ENCODE results near the gene MIXL1. TPM values are rescaled to one million over a fixed set of nuclear protein-coding genes. Genes with fewer than 3 reads are reported as not detected.

Gene MIXL1
- total and polyA plus RNA-seq, 2 experiments from 2014 or later = not detected

DNA sequence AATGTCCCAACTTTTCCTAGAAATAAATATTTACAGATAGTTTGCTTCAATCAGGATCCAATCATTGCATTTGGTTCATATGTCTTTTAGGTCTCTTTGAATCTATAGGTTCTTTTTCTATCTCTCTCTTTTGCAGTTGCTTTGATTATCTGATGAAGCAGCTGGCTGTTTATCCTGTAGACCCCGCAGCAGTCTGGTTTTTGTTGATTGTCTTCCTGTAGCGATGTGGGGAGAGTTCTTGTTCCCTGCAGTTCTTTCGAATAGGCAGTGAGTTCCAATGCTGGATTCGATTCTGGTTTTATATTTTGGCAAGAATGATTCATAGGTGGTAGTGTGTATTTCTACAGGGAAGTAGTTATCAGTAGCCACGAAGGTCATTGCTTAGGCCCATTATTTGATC is 7.4 kb upstream of the MIXL1 start:
- WGBS, 2 experiments (ENCODE audit: low coverage in 1 of 2, low lambda C conversion rate in 2 of 2, missing lambda C conversion rate in 2 of 2) = 69 to 73% methylated on average over 5 of the region's 5 CpGs
- H2AFZ ChIP-seq = no peak overlapping the region
- no peaks in the 10 kb centered on the region for H3K27me3 ChIP-seq (replicated peaks; ENCODE audit: insufficient read depth)
- no peaks in the 10 kb centered on the region for H3F3A ChIP-seq (ENCODE audit: insufficient read depth)
- H3K79me2 ChIP-seq (ENCODE audit: insufficient read depth) = no peaks in the 10 kb centered on the region
- H3K9me2 ChIP-seq (ENCODE audit: insufficient read depth) = no peaks in the 10 kb centered on the region
- no peaks in the 10 kb centered on the region for H3K4me1 ChIP-seq (ENCODE audit: insufficient read depth)
- H3K9ac ChIP-seq = no peak overlapping the region
- TF ChIP-seq EZH2phosphoT487 (IDR thresholded peaks at IDR 0.05; ENCODE audit: insufficient read depth, low read depth) = no peak
- no peak for TF ChIP-seq EZH2 (IDR thresholded peaks at IDR 0.05; ENCODE audit: insufficient read depth, poor library complexity, severe bottlenecking)
- no peaks in the 10 kb centered on the region for H4K20me1 ChIP-seq (ENCODE audit: insufficient read depth)
- no peak overlapping the region for H3K4me2 ChIP-seq (ENCODE audit: unreplicated experiment)
- H3K27ac ChIP-seq = no peak overlapping the region
- in situ Hi-C loops (cut with MboI) = no loop called here
- DNase-seq = no peak
- no peaks in the 10 kb centered on the region for H3K36me3 ChIP-seq (ENCODE audit: low read depth)
- no peak overlapping the region for H3K4me3 ChIP-seq
- no peaks in the 10 kb centered on the region for H3K9me3 ChIP-seq (ENCODE audit: low read depth)

DNA sequence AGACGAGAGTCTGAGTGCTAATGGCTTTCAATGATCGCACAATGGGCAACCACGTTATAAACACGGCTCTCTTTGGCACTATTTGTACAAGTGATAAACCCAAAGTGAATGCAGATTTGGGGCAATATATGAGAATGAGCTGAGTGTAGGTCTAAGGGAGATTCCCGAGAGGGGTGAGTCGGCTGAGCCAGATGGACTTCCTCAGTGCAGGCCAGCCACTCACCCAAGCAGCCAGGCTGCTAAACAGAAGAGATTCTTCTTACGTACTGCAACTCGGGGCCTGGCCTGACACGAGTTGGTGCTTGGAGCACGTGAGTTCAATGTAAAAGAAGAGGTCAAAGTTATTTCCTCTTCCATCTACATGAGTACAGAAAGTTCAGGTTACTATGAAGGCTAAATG is 6.2 kb upstream of the MIXL1 start:
- Histone ChIP-seq H3K27me3 (replicated peaks; ENCODE audit: insufficient read depth) (no peaks in the 10 kb centered on the region), H3K36me3 (ENCODE audit: low read depth) (no peaks in the 10 kb centered on the region), H3K79me2 (ENCODE audit: insufficient read depth) (no peaks in the 10 kb centered on the region), H3K4me1 (ENCODE audit: insufficient read depth) (no peaks in the 10 kb centered on the region), H4K20me1 (ENCODE audit: insufficient read depth) (no peaks in the 10 kb centered on the region), H3F3A (ENCODE audit: insufficient read depth) (no peaks in the 10 kb centered on the region), H3K27ac (no peak overlapping the region), H3K4me3 (no peak overlapping the region), H3K4me2 (ENCODE audit: unreplicated experiment) (no peak overlapping the region), H3K9ac (no peak overlapping the region), H3K9me2 (ENCODE audit: insufficient read depth) (no peaks in the 10 kb centered on the region), H2AFZ (no peak overlapping the region), H3K9me3 (ENCODE audit: low read depth) (no peaks in the 10 kb centered on the region)
- in situ Hi-C loops (cut with MboI) = no loop called here
- WGBS, 2 experiments (ENCODE audit: low coverage in 1 of 2, low lambda C conversion rate in 2 of 2, missing lambda C conversion rate in 2 of 2) = 44 to 47% methylated on average over 10 of the region's 10 CpGs
- no peak for DNase-seq
- TF ChIP-seq EZH2 (IDR thresholded peaks at IDR 0.05; ENCODE audit: insufficient read depth, poor library complexity, severe bottlenecking) (no peak), EZH2phosphoT487 (IDR thresholded peaks at IDR 0.05; ENCODE audit: insufficient read depth, low read depth) (no peak)

DNA sequence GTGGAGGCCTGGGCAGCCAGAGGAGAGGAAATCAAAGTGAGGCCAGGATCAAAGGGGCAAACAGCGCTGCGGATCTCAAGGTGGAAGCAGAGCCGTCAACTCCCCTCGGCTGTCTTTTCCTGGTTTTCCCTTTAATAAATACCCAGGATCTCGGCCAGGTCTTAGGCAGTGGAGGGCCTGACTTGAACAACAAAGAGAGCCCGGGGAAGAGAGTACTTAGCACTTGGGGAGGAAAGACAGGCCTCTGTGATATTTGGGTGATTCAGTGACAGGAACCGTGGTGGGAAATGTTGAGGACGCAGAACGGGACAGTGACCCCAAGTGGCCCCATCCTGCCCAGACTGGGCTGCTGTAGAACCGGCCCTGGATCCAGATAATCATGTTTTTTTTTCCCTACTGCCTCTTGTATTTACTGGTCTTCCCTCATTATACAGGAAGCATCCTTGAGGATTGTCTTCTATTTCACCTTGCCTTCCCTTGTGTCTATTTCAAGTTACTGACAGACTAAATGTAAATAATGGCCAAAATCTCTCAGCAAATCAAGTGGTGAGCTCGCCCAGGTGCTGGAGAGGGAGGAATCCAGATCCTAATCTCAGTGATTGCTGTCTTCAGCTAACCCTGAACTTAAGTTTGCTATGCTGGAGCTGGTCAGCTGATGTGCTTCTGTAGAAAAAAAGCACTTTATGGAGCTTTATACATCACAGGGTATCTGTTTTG is 2.8 kb upstream of the MIXL1 start:
- Histone ChIP-seq H2AFZ (0 out of 2 replicates have a peak overlapping the region, but pooled peaks have one; percentile 19), H3K27ac (no peak overlapping the region), H3K4me2 (ENCODE audit: unreplicated experiment) (no peak overlapping the region), H3K9ac (no peak overlapping the region), H3K9me2 (ENCODE audit: insufficient read depth) (no peaks in the 10 kb centered on the region), H3K4me1 (ENCODE audit: insufficient read depth) (no peaks in the 10 kb centered on the region), H3K36me3 (ENCODE audit: low read depth) (no peaks in the 10 kb centered on the region), H4K20me1 (ENCODE audit: insufficient read depth) (no peaks in the 10 kb centered on the region), H3K79me2 (ENCODE audit: insufficient read depth) (no peaks in the 10 kb centered on the region), H3K4me3 (no peak overlapping the region), H3K9me3 (ENCODE audit: low read depth) (no peaks in the 10 kb centered on the region), H3K27me3 (replicated peaks; ENCODE audit: insufficient read depth) (peaks cover 11% of the 10 kb centered on the region), H3F3A (ENCODE audit: insufficient read depth) (no peaks in the 10 kb centered on the region)
- in situ Hi-C loops (cut with MboI) = no loop called here
- DNase-seq = no peak
- WGBS, 2 experiments (ENCODE audit: low coverage in 1 of 2, low lambda C conversion rate in 2 of 2, missing lambda C conversion rate in 2 of 2) = 67 to 68% methylated on average over 11 of the region's 11 CpGs
- TF ChIP-seq EZH2phosphoT487 (IDR thresholded peaks at IDR 0.05; ENCODE audit: insufficient read depth, low read depth) (no peak), EZH2 (IDR thresholded peaks at IDR 0.05; ENCODE audit: insufficient read depth, poor library complexity, severe bottlenecking) (no peak)

DNA sequence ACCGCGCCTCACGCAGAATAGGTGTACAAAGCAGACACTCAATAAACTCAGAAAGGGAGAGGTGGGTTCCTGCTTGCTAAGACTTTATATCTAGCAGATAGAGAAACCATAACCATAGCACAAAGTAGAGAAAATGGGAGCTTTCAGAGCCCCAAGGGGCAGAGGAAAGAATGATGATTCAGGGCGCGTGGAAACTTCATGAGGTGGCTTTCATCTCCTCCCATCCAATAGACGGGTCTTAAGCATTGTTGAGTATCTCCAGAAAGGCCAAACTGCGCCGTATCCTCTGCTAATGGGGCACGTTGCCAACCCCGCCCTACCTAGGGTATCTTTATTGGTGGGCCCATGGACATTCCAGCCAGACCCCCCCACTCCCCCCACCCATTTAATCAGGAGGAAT is 778 bp upstream of the MIXL1 start:
- no peaks in the 10 kb centered on the region for H4K20me1 ChIP-seq (ENCODE audit: insufficient read depth)
- no peak overlapping the region for H3K9ac ChIP-seq
- no peaks in the 10 kb centered on the region for H3K9me3 ChIP-seq (ENCODE audit: low read depth)
- no peak overlapping the region for H2AFZ ChIP-seq
- no peak overlapping the region for H3K27ac ChIP-seq
- H3K4me3 ChIP-seq = no peak overlapping the region
- no peaks in the 10 kb centered on the region for H3K79me2 ChIP-seq (ENCODE audit: insufficient read depth)
- H3K9me2 ChIP-seq (ENCODE audit: insufficient read depth) = no peaks in the 10 kb centered on the region
- no peaks in the 10 kb centered on the region for H3K36me3 ChIP-seq (ENCODE audit: low read depth)
- peaks cover 11% of the 10 kb centered on the region for H3K27me3 ChIP-seq (replicated peaks; ENCODE audit: insufficient read depth)
- no peak for DNase-seq
- TF ChIP-seq EZH2phosphoT487 (IDR thresholded peaks at IDR 0.05; ENCODE audit: insufficient read depth, low read depth) (no peak), EZH2 (IDR thresholded peaks at IDR 0.05; ENCODE audit: insufficient read depth, poor library complexity, severe bottlenecking) (no peak)
- H3F3A ChIP-seq (ENCODE audit: insufficient read depth) = no peaks in the 10 kb centered on the region
- H3K4me2 ChIP-seq (ENCODE audit: unreplicated experiment) = no peak overlapping the region
- in situ Hi-C loops (cut with MboI) = no loop called here
- WGBS, 2 experiments (ENCODE audit: low coverage in 1 of 2, low lambda C conversion rate in 2 of 2, missing lambda C conversion rate in 2 of 2) = 86 to 89% methylated on average over 10 of the region's 10 CpGs
- no peaks in the 10 kb centered on the region for H3K4me1 ChIP-seq (ENCODE audit: insufficient read depth)
